ENCODE data around the gene IL34.

DNA sequence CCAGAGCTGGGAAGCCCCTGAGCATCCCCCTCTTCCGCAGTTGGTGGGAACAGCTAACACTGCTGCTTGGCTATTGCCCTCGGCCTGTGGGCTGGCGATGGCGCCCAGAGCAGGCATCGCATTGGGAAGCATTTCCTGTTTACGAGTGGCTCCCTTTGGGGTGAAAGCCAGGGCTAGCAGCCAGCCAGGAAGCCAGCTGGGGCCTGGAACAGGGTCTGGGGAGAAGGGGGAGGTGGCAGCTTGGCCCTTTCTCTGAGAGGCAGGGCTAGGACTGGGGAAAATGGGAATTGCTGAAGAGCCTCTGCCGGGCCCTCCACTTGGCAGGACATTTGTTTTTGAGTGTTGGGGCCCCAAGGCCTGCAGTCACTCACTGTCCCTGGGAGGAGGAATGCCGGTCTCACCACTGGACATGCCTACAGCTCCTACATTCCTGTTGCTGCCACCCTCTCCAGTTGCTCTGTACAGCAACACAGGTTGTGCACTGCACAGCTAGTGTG is 41.9 kb downstream of the IL34 start:
- TF ChIP-seq, protein P1, sequence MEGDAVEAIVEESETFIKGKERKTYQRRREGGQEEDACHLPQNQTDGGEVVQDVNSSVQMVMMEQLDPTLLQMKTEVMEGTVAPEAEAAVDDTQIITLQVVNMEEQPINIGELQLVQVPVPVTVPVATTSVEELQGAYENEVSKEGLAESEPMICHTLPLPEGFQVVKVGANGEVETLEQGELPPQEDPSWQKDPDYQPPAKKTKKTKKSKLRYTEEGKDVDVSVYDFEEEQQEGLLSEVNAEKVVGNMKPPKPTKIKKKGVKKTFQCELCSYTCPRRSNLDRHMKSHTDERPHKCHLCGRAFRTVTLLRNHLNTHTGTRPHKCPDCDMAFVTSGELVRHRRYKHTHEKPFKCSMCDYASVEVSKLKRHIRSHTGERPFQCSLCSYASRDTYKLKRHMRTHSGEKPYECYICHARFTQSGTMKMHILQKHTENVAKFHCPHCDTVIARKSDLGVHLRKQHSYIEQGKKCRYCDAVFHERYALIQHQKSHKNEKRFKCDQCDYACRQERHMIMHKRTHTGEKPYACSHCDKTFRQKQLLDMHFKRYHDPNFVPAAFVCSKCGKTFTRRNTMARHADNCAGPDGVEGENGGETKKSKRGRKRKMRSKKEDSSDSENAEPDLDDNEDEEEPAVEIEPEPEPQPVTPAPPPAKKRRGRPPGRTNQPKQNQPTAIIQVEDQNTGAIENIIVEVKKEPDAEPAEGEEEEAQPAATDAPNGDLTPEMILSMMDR (IDR thresholded peaks at IDR 0.05; ENCODE audit: low read depth, low read length): no peak
- TF ChIP-seq EZH2phosphoT487 (IDR thresholded peaks at IDR 0.05; ENCODE audit: low read depth): no peak
